Cardiac fibroblast (primary cell): ENCODE measurements around the gene NOL4L.
A peak's percentile ranks its signal among the peaks of the same experiment; 100 is the strongest.

Experiments
- DNase-seq, 2 donors: peaks; one replicate each; pipeline versions ENCODE4 v3.0.0 to v3.0.0-alpha.2; 2010; ENCODE audit warnings: low read depth in 2 of 2
- H3K4me3 ChIP-seq, 2 donors: replicated peaks in 1 of 2; 1 replicate in 1 of 2; 2 replicates in 1 of 2; pipeline ENCODE4 v1.5.1; 2011; ENCODE audit warnings: low read depth in 2 of 2, low read length in 2 of 2, mild to moderate bottlenecking in 2 of 2, moderate library complexity in 1 of 2
- TF ChIP-seq, protein P1 (sequence below): IDR thresholded peaks from one replicate; pipeline ENCODE4 v1.5.1; 2011; ENCODE audit warnings: low read depth, mild to moderate bottlenecking, low read length, inconsistent platforms

The NOL4L gene

DNA sequence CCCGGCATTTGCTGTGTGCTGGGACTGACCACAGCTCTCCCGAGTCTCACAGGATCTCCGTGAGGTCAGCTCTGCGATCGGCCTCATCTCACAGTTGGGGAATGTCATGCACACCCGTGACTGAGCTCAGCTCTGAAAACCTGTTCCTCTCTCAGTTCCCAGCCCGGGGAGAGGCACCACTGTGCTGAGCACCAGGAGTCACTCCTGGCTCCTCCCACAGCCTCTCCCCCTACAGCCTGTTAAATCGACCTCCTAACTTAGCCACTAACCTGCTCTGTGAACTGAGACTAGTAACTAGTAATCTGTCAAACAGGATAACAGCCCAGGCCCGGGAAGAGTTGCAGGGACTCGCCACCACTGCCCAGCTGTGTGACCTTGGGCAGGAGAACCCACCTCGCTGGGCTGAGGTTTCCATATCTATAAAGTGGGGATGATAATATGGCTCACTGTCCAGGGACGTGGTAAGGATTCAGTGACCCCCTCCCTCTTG lies 20.1 kb upstream of the NOL4L start:
- peak; percentile 12 to 32 for DNase-seq
- TF ChIP-seq, protein P1, sequence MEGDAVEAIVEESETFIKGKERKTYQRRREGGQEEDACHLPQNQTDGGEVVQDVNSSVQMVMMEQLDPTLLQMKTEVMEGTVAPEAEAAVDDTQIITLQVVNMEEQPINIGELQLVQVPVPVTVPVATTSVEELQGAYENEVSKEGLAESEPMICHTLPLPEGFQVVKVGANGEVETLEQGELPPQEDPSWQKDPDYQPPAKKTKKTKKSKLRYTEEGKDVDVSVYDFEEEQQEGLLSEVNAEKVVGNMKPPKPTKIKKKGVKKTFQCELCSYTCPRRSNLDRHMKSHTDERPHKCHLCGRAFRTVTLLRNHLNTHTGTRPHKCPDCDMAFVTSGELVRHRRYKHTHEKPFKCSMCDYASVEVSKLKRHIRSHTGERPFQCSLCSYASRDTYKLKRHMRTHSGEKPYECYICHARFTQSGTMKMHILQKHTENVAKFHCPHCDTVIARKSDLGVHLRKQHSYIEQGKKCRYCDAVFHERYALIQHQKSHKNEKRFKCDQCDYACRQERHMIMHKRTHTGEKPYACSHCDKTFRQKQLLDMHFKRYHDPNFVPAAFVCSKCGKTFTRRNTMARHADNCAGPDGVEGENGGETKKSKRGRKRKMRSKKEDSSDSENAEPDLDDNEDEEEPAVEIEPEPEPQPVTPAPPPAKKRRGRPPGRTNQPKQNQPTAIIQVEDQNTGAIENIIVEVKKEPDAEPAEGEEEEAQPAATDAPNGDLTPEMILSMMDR = no peak
- H3K4me3 ChIP-seq = no peak overlapping the region

DNA sequence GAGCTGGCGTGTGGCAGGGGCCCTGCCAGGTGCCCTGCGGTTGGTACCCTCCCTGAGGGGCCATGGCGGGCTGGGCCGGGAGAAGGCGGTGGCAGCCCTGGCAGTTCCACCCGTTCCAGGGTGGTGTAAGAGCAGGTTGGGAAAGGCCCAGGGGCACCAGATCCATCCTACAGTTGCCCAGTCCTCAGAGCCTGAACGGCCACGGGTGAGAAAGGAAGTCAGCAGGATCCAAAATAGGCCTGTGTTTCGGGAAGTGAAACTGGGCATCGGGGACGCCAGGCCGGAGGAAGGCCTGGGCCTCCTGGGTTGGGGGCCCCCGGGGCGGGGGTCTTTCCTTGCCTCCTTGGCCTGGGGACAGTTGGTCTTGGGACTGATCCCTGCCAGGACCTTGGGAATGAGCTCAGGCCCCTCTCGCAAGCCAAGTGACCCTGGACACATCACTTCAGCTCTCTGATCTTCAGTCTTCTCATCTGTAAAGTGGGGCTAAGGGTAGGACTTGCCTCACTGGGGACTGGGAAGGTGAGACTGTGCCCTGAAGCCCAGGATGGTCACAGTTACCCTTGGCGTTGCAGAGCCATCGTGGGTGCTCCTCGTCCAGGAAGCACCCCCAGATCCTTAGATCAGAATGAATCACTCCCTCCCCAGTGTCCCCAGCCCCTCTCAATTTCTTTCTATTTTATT lies 18.1 kb upstream of the NOL4L start:
- H3K4me3 ChIP-seq = no peak overlapping the region
- TF ChIP-seq, protein P1 = no peak

DNA sequence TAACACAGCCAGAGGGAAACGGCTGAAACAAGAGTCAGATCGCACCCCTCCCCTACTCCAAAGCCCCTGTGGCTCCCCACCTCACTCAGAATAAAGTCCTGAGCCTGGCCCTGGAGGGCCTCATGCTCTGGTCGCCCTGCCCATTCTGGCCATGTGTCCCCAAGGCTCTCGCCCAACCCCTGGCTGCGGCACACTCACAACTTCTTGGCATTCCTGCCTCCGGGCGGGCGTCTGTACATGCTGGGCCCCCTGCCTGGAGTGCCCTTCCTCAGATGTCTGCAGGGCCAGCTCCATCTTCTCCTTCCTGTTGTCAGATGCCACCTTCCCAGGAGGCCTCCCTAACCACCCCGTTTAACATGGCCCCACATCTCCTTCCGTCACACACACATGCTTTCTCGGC lies 17.1 kb upstream of the NOL4L start:
- no peak overlapping the region for H3K4me3 ChIP-seq
- TF ChIP-seq, protein P1 = no peak
- DNase-seq = no peak

More for the DNA sequence above, 18.1 kb upstream of the NOL4L start:
- no peak for DNase-seq

DNA sequence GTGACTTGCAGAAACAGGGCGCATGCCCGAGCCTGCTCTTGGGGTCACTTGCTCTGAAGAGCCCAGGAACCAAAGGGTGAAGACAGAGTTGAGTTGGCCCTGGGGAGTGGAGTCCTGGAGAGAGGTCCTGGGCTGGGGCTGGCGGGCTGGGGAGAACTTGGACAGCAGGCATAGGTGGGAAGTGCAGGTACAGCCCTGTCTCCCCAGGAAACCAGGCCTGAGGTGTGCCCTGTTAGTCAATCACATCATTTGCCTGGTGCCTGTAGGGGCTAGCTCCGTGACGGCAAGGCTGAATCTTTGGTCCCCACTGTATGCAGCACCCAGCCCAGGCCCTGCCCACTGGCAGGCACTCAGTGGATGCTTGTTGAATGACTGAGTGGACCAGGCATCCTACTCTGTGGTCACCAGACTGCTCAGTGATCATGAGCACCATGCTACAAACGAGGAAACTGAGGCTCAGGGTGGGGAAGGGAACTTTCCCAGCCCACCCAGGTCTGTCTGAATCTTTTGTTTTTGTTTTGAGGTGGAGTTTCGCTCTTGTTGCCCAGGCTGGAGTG lies 15.6 kb upstream of the NOL4L start:
- DNase-seq = no peak
- no peak overlapping the region for H3K4me3 ChIP-seq
- TF ChIP-seq, protein P1 = no peak

DNA sequence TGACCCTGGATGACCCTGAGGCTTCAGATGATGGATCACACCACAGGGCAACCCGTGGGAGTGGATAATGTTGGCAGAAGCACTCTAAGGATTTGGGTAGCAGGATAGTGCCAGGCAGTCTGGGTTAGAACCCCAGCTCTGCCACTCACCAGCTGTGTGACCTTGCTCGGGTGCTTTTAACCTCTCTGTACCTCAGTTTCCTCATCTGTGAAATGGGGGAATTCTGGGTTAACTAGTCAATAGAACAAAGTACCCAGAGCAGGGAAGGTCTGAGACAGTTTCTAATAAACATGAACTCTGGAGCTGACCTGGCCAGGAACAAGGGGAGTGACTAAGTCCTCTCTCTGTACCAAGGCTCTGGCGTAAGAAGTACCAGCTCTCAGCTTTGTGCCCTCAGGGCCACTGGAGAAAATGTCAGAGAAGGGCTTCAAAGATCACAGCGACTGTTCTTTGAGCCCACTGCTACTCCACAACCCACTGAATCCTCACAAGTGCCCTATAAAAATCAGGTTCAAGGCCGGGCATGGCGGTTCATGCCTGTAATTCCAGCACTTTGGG lies 14.7 kb upstream of the NOL4L start:
- TF ChIP-seq, protein P1 = no peak
- H3K4me3 ChIP-seq = no peak overlapping the region
- DNase-seq = no peak

DNA sequence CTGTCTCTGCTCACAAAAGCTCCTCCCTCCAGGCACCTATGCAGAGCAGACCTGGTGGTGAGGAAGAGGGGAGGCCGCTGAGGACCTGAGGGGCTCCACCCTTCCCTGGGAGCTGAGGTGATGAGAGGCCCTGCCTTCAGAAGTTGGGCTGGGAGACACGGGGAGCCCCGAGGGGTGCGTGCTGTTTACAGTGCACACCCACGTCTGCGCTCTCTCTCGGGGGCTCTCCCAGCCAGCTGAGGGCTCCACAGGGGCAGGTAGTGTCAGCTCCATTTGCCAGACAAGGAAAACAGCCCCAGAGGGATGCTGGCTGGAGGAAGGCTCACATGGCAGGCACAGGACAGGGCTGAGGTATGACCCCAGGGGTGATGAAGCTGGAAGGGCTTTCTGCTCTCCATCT lies 13.5 kb upstream of the NOL4L start:
- no peak overlapping the region for H3K4me3 ChIP-seq
- DNase-seq = no peak
- TF ChIP-seq, protein P1 = no peak
